Measurements from ENCODE around the gene DEFB132.
A peak's percentile ranks its signal among the peaks of the same experiment; 100 is the strongest.

DEFB132 gene

DNA sequence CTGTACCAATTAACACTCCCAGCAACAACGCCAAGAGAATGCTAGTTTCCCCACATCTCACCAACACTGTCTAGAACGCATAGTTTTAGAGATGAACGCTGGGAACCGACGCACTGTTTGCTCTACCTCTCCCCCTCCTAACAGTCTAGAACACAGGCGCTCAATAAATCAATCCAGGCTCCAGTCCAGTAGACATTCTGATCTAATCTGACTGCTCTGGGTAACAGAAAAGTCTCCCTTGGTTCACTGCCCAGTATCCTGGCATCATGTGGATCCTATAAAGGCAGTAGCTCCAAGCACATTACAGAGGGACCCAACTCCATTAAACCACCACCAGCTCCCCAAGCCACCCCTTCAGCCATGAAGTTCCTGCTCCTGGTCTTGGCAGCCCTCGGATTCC, at the start of gene DEFB132:
TSS of gene DEFB132 (plus strand) at position 306 of the 400 bp plus-strand sequence. CDS start at position 361, 55 bp downstream.
- Histone ChIP-seq H4K20me1 (ENCODE audit: insufficient read depth, low read length) (no peaks in the 10 kb centered on the region), H3K4me2 (ENCODE audit: low read length) (peak within 1 kb of the TSS; percentile 38), H3K27me3 (ENCODE audit: low read depth, low read length) (no peaks in the 10 kb centered on the region), H3K4me3 (ENCODE audit: low read length) (no peak within 1 kb of the TSS), H3K36me3 (replicated peaks; ENCODE audit: low read depth, low read length) (no peaks in the 10 kb centered on the region), H3K9ac (ENCODE audit: low read length) (no peak within 1 kb of the TSS), H3K27ac (ENCODE audit: low read length) (peak within 1 kb of the TSS; percentile 12; the same call in 1 of the 2 replicates), H3K9me3 (ENCODE audit: insufficient read depth, low read length) (no peaks in the 10 kb centered on the region), H3K79me2 (ENCODE audit: low read length) (no peaks in the 10 kb centered on the region), H3K4me1 (ENCODE audit: low read length) (peaks cover 13% of the 10 kb centered on the region), H2AFZ (ENCODE audit: low read depth, low read length) (peak within 1 kb of the TSS; percentile 85)
- no peak for TF ChIP-seq EZH2phosphoT487 (IDR thresholded peaks at IDR 0.05; ENCODE audit: low read depth)
- TF ChIP-seq, protein P1, sequence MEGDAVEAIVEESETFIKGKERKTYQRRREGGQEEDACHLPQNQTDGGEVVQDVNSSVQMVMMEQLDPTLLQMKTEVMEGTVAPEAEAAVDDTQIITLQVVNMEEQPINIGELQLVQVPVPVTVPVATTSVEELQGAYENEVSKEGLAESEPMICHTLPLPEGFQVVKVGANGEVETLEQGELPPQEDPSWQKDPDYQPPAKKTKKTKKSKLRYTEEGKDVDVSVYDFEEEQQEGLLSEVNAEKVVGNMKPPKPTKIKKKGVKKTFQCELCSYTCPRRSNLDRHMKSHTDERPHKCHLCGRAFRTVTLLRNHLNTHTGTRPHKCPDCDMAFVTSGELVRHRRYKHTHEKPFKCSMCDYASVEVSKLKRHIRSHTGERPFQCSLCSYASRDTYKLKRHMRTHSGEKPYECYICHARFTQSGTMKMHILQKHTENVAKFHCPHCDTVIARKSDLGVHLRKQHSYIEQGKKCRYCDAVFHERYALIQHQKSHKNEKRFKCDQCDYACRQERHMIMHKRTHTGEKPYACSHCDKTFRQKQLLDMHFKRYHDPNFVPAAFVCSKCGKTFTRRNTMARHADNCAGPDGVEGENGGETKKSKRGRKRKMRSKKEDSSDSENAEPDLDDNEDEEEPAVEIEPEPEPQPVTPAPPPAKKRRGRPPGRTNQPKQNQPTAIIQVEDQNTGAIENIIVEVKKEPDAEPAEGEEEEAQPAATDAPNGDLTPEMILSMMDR (IDR thresholded peaks at IDR 0.05; ENCODE audit: low read depth, low read length): no peak

DNA sequence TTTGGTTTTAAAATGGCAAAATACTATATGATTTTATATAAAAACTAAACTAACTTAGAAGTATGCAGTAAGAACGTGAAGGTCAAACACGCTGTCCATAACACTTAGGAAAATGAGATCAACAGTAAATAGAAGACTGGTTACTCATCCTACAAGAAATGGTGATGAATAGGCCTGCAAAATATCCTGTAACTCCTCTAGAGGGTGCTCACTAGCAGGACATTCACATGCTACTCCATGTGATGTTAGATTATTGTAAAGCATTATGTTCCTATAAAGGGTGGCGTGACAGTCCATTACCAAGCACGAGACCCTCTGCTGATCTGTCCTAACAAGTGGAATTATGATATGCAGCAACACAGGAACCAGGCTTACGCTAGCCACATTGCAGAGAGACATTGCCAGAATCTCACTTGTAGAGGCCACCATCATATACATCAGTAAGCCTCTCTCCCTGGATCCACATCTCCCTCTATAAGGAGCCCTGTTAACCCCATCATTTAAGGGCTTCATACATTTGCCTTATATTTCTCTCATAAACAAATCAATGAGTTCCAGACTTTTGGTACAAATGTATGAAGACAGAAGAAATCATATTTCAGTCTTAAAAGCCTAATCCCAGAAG, 48.5 kb upstream of the DEFB132 start:
- TF ChIP-seq, protein P1 (IDR thresholded peaks at IDR 0.05; ENCODE audit: low read depth, low read length): peak; percentile 89
- no peak for TF ChIP-seq EZH2phosphoT487 (IDR thresholded peaks at IDR 0.05; ENCODE audit: low read depth)
- Histone ChIP-seq H3K27ac (ENCODE audit: low read length) (no peak overlapping the region), H4K20me1 (ENCODE audit: insufficient read depth, low read length) (no peaks in the 10 kb centered on the region), H2AFZ (ENCODE audit: low read depth, low read length) (peak overlapping the region; percentile 13; the same call in 1 of the 2 replicates), H3K9me3 (ENCODE audit: insufficient read depth, low read length) (no peaks in the 10 kb centered on the region), H3K4me3 (ENCODE audit: low read length) (no peak overlapping the region), H3K9ac (ENCODE audit: low read length) (no peak overlapping the region), H3K27me3 (ENCODE audit: low read depth, low read length) (peaks cover 42% of the 10 kb centered on the region), H3K36me3 (replicated peaks; ENCODE audit: low read depth, low read length) (no peaks in the 10 kb centered on the region), H3K79me2 (ENCODE audit: low read length) (no peaks in the 10 kb centered on the region), H3K4me1 (ENCODE audit: low read length) (no peaks in the 10 kb centered on the region), H3K4me2 (ENCODE audit: low read length) (peak overlapping the region; percentile 21; the same call in 1 of the 2 replicates)

DNA sequence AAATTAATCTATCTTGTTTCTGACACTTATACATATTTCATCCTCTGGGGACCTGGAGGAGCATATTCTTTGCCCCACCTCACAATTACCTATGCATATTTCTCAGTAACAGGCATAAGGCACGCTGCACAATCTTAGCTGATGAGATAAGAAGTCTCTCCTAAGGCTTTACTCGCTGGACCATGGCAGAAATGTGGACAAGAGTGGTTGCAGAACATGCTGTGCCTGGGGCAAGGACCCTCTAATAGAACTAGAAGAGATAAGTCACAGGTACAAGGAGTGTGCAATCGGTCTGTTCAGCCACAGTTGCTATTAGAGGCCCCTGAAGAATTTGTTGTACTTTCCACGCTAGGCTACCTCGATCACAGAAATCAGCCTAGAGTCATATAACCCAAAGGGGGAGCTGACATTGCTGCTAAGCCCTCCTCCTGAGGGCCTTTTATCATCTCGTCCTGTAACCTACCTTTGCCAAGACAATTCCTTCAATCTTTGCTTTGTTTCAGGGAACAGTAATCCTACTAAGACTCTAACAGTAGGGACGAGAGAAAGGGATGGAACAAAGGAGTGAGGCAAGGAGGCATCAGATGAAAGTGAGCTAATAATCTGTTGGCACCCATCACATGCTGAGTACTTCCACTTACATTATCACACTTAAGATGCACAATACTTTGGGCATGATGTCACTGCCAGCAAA, 46.6 kb upstream of the DEFB132 start:
- no peaks in the 10 kb centered on the region for H3K4me1 ChIP-seq (ENCODE audit: low read length)
- no peak overlapping the region for H2AFZ ChIP-seq (ENCODE audit: low read depth, low read length)
- H3K9ac ChIP-seq (ENCODE audit: low read length): no peak overlapping the region
- H3K4me2 ChIP-seq (ENCODE audit: low read length): no peak overlapping the region
- no peak for TF ChIP-seq EZH2phosphoT487 (IDR thresholded peaks at IDR 0.05; ENCODE audit: low read depth)
- no peaks in the 10 kb centered on the region for H4K20me1 ChIP-seq (ENCODE audit: insufficient read depth, low read length)
- H3K79me2 ChIP-seq (ENCODE audit: low read length): no peaks in the 10 kb centered on the region
- H3K27ac ChIP-seq (ENCODE audit: low read length): no peak overlapping the region
- no peaks in the 10 kb centered on the region for H3K9me3 ChIP-seq (ENCODE audit: insufficient read depth, low read length)
- H3K27me3 ChIP-seq (ENCODE audit: low read depth, low read length): peaks cover 32% of the 10 kb centered on the region
- H3K4me3 ChIP-seq (ENCODE audit: low read length): no peak overlapping the region
- H3K36me3 ChIP-seq (replicated peaks; ENCODE audit: low read depth, low read length): no peaks in the 10 kb centered on the region

GRCh38 chr20:214383-214782, 43.1 kb upstream of the DEFB132 start:
- no peaks in the 10 kb centered on the region for H3K9me3 ChIP-seq (ENCODE audit: insufficient read depth, low read length)
- no peaks in the 10 kb centered on the region for H3K36me3 ChIP-seq (replicated peaks; ENCODE audit: low read depth, low read length)
- no peak overlapping the region for H2AFZ ChIP-seq (ENCODE audit: low read depth, low read length)
- H3K4me1 ChIP-seq (ENCODE audit: low read length): no peaks in the 10 kb centered on the region
- no peak overlapping the region for H3K27ac ChIP-seq (ENCODE audit: low read length)
- peaks cover 41% of the 10 kb centered on the region for H3K27me3 ChIP-seq (ENCODE audit: low read depth, low read length)
- H3K4me2 ChIP-seq (ENCODE audit: low read length): no peak overlapping the region
- no peak overlapping the region for H3K9ac ChIP-seq (ENCODE audit: low read length)
- TF ChIP-seq, protein P1 (IDR thresholded peaks at IDR 0.05; ENCODE audit: low read depth, low read length): no peak
- TF ChIP-seq EZH2phosphoT487 (IDR thresholded peaks at IDR 0.05; ENCODE audit: low read depth): no peak
- H4K20me1 ChIP-seq (ENCODE audit: insufficient read depth, low read length): no peaks in the 10 kb centered on the region
- H3K79me2 ChIP-seq (ENCODE audit: low read length): no peaks in the 10 kb centered on the region
- no peak overlapping the region for H3K4me3 ChIP-seq (ENCODE audit: low read length)

Measured in OCI-LY3 (cell line).